Osteocyte (in vitro differentiated cells): ENCODE data around the gene CYS1. TPM values are rescaled to one million over a fixed set of nuclear protein-coding genes. Genes with fewer than 3 reads are reported as not detected.

Source experiments
- DNase-seq: peaks from one replicate; pipeline ENCODE4 v3.0.0; 2021; ENCODE audit warnings: mixed read lengths; ENCODE audit not compliant: unreplicated experiment; ENCODE audit errors: extremely low spot score
- H3K27ac Mint-ChIP-seq: one replicate; pipeline ENCODE4 v1.8.0; 2021; ENCODE audit warnings: mild to moderate bottlenecking, mixed read lengths; ENCODE audit not compliant: unreplicated experiment
- H3K27me3 Mint-ChIP-seq: one replicate; pipeline ENCODE4 v1.8.0; 2021; ENCODE audit warnings: mixed read lengths; ENCODE audit not compliant: unreplicated experiment
- H3K36me3 Mint-ChIP-seq: one replicate; pipeline ENCODE4 v1.8.0; 2021; ENCODE audit warnings: mixed read lengths; ENCODE audit not compliant: unreplicated experiment
- H3K4me1 Mint-ChIP-seq: one replicate; pipeline ENCODE4 v1.8.0; 2021; ENCODE audit warnings: mixed read lengths; ENCODE audit not compliant: unreplicated experiment
- H3K4me3 Mint-ChIP-seq: one replicate; pipeline ENCODE4 v1.8.0; 2021; ENCODE audit warnings: mild to moderate bottlenecking, moderate library complexity, mixed read lengths; ENCODE audit not compliant: unreplicated experiment
- H3K9me3 Mint-ChIP-seq: one replicate; pipeline ENCODE4 v1.8.0; 2021; ENCODE audit warnings: mixed read lengths; ENCODE audit not compliant: unreplicated experiment
- total RNA-seq: library from RNA; stranded (reverse); gene quantifications from 2 replicates; pipeline ENCODE4 v1.2.1, GENCODE V29; 2021
- TF ChIP-seq, protein P1 (sequence below): fragments of 200-600 bp; sonication (generic); IDR thresholded peaks from 2 replicates; pipeline ENCODE4 v1.5.0; 2021; ENCODE audit warnings: antibody characterized with exemption, mild to moderate bottlenecking, moderate library complexity

Gene CYS1
- total RNA-seq, 1 donor from 2014 or later, result 5.5 TPM

DNA sequence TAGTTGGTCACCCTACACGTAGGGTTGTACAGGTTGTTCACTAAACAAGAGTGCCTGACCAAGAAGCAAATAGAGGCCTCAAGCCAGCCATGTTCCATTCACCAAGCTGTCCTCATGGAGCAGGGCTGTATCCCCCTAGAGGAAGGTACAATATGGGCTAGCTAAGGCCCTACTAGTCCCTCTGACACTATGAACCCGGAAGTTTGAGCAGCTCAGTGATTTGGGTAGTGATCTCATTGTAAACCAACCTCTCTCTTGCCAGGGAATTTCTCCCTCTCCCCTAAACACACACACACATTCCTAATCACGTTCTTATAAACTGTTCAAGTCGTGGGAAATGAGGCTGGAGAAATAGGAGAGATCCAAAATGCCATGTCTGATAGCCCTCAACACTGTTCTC is 6.7 kb upstream of the CYS1 start:
- Mint-ChIP-seq H3K4me1 (peaks cover 19% of the 10 kb centered on the region), H3K4me3 (no peak overlapping the region), H3K27ac (peak overlapping the region; percentile 35), H3K27me3 (peaks cover 37% of the 10 kb centered on the region), H3K36me3 (no peaks in the 10 kb centered on the region), H3K9me3 (no peaks in the 10 kb centered on the region)
- DNase-seq, result no peak
- TF ChIP-seq, protein P1, sequence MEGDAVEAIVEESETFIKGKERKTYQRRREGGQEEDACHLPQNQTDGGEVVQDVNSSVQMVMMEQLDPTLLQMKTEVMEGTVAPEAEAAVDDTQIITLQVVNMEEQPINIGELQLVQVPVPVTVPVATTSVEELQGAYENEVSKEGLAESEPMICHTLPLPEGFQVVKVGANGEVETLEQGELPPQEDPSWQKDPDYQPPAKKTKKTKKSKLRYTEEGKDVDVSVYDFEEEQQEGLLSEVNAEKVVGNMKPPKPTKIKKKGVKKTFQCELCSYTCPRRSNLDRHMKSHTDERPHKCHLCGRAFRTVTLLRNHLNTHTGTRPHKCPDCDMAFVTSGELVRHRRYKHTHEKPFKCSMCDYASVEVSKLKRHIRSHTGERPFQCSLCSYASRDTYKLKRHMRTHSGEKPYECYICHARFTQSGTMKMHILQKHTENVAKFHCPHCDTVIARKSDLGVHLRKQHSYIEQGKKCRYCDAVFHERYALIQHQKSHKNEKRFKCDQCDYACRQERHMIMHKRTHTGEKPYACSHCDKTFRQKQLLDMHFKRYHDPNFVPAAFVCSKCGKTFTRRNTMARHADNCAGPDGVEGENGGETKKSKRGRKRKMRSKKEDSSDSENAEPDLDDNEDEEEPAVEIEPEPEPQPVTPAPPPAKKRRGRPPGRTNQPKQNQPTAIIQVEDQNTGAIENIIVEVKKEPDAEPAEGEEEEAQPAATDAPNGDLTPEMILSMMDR, result no peak

GRCh38 chr2:10085668-10086059 is 5.5 kb upstream of the CYS1 start:
- peaks cover 45% of the 10 kb centered on the region for H3K27me3 Mint-ChIP-seq
- peaks cover 25% of the 10 kb centered on the region for H3K4me1 Mint-ChIP-seq
- H3K36me3 Mint-ChIP-seq, result no peaks in the 10 kb centered on the region
- no peak overlapping the region for H3K4me3 Mint-ChIP-seq
- no peaks in the 10 kb centered on the region for H3K9me3 Mint-ChIP-seq
- H3K27ac Mint-ChIP-seq, result no peak overlapping the region
- TF ChIP-seq, protein P1, result no peak
- no peak for DNase-seq

- H3K9me3 Mint-ChIP-seq, result no peaks in the 10 kb centered on the region
- H3K27me3 Mint-ChIP-seq, result peaks cover 42% of the 10 kb centered on the region
- no peak for DNase-seq
- TF ChIP-seq, protein P1, result no peak
- H3K36me3 Mint-ChIP-seq, result no peaks in the 10 kb centered on the region
- no peak overlapping the region for H3K4me3 Mint-ChIP-seq
- H3K4me1 Mint-ChIP-seq, result peaks cover 25% of the 10 kb centered on the region
- H3K27ac Mint-ChIP-seq, result no peak overlapping the region
Observed at GRCh38 chr2:10085043-10085667, 4.9 kb upstream of the CYS1 start.

GRCh38 chr2:10084223-10084865 is 4.1 kb upstream of the CYS1 start:
- Mint-ChIP-seq H3K9me3 (no peaks in the 10 kb centered on the region), H3K27ac (no peak overlapping the region), H3K27me3 (peaks cover 34% of the 10 kb centered on the region), H3K36me3 (no peaks in the 10 kb centered on the region), H3K4me3 (no peak overlapping the region), H3K4me1 (peaks cover 25% of the 10 kb centered on the region)
- TF ChIP-seq, protein P1, result no peak
- DNase-seq, result no peak

GRCh38 chr2:10083692-10084211 is 3.5 kb upstream of the CYS1 start:
- no peak for DNase-seq
- Mint-ChIP-seq H3K36me3 (no peaks in the 10 kb centered on the region), H3K9me3 (no peaks in the 10 kb centered on the region), H3K4me1 (peaks cover 30% of the 10 kb centered on the region), H3K27me3 (peaks cover 31% of the 10 kb centered on the region), H3K4me3 (no peak overlapping the region), H3K27ac (no peak overlapping the region)
- TF ChIP-seq, protein P1, result no peak
